Measurements from ENCODE around the gene PAPSS1. TPM values are rescaled to one million over a fixed set of nuclear protein-coding genes. Genes with fewer than 3 reads are reported as not detected.

Gene PAPSS1
- 10 to 100 TPM; 21.9 to 36.2 (median 25.3) TPM for total RNA-seq

- no peaks in the 10 kb centered on the region for H3K9me3 ChIP-seq
- peaks cover 4% of the 10 kb centered on the region for H3K27me3 ChIP-seq
- WGBS, 2 donors (ENCODE audit: low coverage in 1 of 2), result 0% methylated on average over 12 of the region's 90 CpGs; no CpG with 5 or more reads in 1 of the 2 donors
- no peaks in the 10 kb centered on the region for H3K36me3 ChIP-seq
- peak in 1 of 4 experiments; percentile 16 for TF ChIP-seq CTCF (IDR thresholded peaks at IDR 0.05)
- peak; percentile 33 for TF ChIP-seq POLR2AphosphoS5 (IDR thresholded peaks at IDR 0.05)
- no peak for TF ChIP-seq EP300 (IDR thresholded peaks at IDR 0.05)
- peak; percentile 58 to 64 for TF ChIP-seq POLR2A (IDR thresholded peaks at IDR 0.05)
- H3K4me3 ChIP-seq, result peak within 1 kb of the TSS; percentile 49 to 94
- peaks cover 0 to 32% (median 11%) of the 10 kb centered on the region in 3 donors for H3K4me1 ChIP-seq
- peak within 1 kb of the TSS; percentile 82 to 93 (median 90) for H3K27ac ChIP-seq
- ATAC-seq, result peak; percentile 98
These were observed at the start of gene PAPSS1 for GRCh38 chr4:107719922-107720722. Gene PAPSS1, minus strand, starts transcription at chr4:107720234. Its CDS starts 55 bp downstream, at chr4:107720179.

GRCh38 chr4:107760281-107760947 is 40.4 kb upstream of the PAPSS1 start:
- Histone ChIP-seq H3K4me3 (no peak overlapping the region), H3K27me3 (no peaks in the 10 kb centered on the region), H3K27ac (no peak overlapping the region), H3K4me1 (no peaks in the 10 kb centered on the region), H3K36me3 (no peaks in the 10 kb centered on the region), H3K9me3 (no peaks in the 10 kb centered on the region)
- WGBS, 2 donors (ENCODE audit: low coverage in 1 of 2), result 65 to 84% methylated on average over 5 to 10 of the region's 10 CpGs
- TF ChIP-seq CTCF (IDR thresholded peaks at IDR 0.05), result no peak
- TF ChIP-seq POLR2A (IDR thresholded peaks at IDR 0.05), result no peak
- no peak for TF ChIP-seq EP300 (IDR thresholded peaks at IDR 0.05)
- TF ChIP-seq POLR2AphosphoS5 (IDR thresholded peaks at IDR 0.05), result no peak
- ATAC-seq, result no peak

GRCh38 chr4:107757864-107758476 is 37.9 kb upstream of the PAPSS1 start:
- H3K4me3 ChIP-seq, result no peak overlapping the region
- H3K36me3 ChIP-seq, result no peaks in the 10 kb centered on the region
- H3K9me3 ChIP-seq, result no peaks in the 10 kb centered on the region
- TF ChIP-seq CTCF (IDR thresholded peaks at IDR 0.05) (peak; percentile 46 to 70 (median 60)), POLR2A (IDR thresholded peaks at IDR 0.05) (no peak)
- no peaks in the 10 kb centered on the region for H3K27me3 ChIP-seq
- WGBS, 2 donors (ENCODE audit: low coverage in 1 of 2), result 0 to 41% methylated on average over 1 to 2 of the region's 2 CpGs
- no peaks in the 10 kb centered on the region for H3K4me1 ChIP-seq
- H3K27ac ChIP-seq, result no peak overlapping the region
- no peak for ATAC-seq

- H3K36me3 ChIP-seq, result no peaks in the 10 kb centered on the region
- no peaks in the 10 kb centered on the region for H3K4me1 ChIP-seq
- TF ChIP-seq CTCF (IDR thresholded peaks at IDR 0.05), result no peak
- no peaks in the 10 kb centered on the region for H3K9me3 ChIP-seq
- H3K4me3 ChIP-seq, result no peak overlapping the region
- no peaks in the 10 kb centered on the region for H3K27me3 ChIP-seq
- ATAC-seq, result no peak
- WGBS, 2 donors (ENCODE audit: low coverage in 1 of 2), result 86 to 94% methylated on average over 5 of the region's 5 CpGs
- H3K27ac ChIP-seq, result no peak overlapping the region
These were observed 37.2 kb upstream of the PAPSS1 start for GRCh38 chr4:107757283-107757682.
